PFSK-1 (cell line): Measurements from ENCODE around the gene LOXHD1.

Experiments used
- POLR2AphosphoS5 ChIP-seq: IDR thresholded peaks from 2 replicates; pipeline ENCODE4 v1.6.1; 2012; ENCODE audit warnings: low read depth, mild to moderate bottlenecking, control low read depth, low read length, moderate library complexity
- TAF1 ChIP-seq: IDR thresholded peaks from 2 replicates; pipeline ENCODE4 v1.6.1; 2012; ENCODE audit warnings: low read length, control low read depth, borderline replicate concordance; ENCODE audit not compliant: insufficient read depth

DNA sequence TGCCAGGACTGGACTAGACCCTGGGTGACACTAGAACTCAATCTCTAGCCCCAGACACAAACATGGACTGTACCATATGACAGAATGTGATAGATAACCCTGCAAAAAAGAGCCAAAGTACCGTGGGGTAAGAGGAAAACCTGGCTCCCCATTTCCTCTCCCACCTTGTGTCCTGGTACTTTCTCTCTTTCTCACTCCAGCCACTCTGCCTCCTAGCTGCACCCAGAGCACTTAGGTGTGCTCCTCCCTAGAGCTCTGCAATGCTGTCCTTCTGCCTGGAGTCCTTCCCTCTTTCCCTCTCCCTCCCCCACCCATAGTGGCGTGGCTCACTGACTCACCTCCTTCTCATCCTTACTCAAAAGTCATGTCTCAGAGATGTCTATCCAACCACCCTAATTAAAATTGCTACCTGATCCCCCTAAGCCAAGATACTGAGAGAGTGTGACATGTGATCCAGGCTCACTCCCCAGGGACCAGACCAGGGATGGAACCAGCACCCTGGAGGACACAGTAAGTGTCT, 171.3 kb downstream of the LOXHD1 start:
- TF ChIP-seq POLR2AphosphoS5, result no peak
- TF ChIP-seq TAF1, result no peak
